NOMO-1 (cell line): ENCODE results near the gene PCBP3.
"Not testable (repeated sequence)": the region's sequence is repeated elsewhere in the genome, so short reads cannot be mapped to it uniquely, and the experiment has no call there.

Source experiments
- DNase-seq, 2 experiments: peaks; one replicate each; lab custom pipeline; 2025; ENCODE audit not compliant: unreplicated experiment in 2 of 2; lab: John Stamatoyannopoulos, UW

PCBP3 gene

DNA sequence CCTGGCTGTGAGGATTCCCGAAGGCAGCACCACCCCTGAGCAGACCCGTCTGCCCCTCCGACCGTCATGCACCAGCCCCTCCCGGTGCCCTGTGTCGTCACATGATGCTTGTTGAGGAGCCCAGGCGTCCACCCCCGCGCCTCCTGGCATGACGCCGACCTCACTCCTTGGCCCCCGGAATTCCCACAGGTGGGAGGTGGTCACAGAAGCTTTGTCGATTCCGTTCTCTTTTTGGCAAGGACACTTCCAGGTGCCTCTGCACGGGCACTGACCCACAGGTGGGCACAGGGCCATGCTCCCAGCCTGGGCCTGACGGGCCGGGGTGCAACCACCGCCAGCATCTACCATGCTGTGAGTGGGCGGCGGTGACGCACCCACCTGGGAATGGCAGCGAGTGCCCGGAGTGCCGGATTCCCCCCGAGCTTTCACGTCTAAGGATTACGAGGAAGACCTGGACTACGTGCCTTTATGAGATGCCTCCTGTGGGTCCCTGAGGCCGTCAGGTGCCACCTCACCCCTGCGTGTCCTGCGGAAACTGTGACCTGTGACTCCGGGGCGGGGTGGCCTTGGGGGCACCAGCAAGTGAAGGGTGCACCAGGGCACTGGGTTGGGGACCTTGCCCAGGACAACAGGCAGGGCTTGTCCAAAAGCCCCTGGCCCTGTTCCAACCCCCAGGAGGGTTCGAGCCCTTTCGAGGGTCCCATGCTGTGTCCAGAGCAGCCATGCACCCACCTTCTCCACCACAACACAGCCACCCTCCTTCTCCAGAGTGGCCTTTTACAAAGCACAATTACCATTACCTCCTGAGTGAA lies 306.6 kb downstream of the PCBP3 start:
- DNase-seq: no peak

DNA sequence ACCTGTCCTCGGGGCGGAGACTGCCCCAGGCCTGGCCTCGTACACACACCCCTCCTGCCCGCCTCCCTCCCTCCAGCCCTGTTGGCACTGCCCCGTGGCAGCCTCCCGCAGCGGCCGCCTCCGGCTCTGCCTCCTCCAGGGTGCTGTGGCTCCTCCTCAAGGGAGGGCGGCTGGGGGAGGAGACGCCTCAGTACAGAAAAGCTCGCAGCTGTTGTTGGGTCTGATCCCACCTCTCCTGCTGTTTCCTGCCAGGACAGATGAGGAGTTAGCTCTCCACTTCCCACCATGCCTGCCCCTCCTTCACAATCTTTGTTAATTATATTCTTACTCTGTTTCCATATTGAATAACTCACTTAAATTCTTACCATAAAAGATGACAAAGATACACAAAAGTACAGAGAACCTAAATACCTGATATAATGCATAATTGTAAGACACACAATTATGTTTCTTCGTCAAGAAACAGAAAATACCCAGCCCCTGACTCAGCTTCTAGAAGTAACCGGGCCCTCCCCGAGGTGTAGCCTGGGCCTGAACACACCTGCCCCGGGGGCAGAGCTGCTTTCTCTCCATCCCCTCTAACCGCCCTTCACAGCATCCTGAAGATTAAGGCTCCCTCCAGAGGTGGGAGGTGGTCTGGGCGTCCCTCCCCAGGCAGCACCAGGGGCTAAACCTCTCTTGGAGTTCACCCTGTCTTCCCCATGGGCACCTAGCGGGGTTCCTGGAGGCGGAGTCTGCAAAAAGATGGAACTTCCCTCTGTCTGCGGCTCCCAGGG lies 307.4 kb downstream of the PCBP3 start:
- no peak for DNase-seq

DNA sequence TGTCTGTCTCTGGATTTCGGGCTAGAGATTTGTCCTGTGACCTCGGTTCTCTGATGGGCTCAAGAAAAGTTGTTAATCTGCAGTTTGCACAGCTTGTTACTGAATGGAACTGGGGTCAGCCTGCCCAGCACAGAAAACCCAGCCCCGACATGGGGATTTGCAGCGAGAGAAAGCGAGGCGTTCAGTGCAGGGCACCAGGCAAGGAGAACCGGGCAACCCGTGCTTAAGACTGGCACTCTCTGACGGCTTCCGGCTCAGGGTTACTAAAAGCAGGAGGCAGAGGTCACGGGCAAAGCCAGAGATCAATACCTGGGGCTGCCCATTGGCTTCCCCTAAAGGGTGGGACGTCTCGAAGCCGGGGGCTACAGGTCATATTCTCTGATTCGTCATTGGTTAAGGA lies 308.2 kb downstream of the PCBP3 start:
- DNase-seq: no peak

DNA sequence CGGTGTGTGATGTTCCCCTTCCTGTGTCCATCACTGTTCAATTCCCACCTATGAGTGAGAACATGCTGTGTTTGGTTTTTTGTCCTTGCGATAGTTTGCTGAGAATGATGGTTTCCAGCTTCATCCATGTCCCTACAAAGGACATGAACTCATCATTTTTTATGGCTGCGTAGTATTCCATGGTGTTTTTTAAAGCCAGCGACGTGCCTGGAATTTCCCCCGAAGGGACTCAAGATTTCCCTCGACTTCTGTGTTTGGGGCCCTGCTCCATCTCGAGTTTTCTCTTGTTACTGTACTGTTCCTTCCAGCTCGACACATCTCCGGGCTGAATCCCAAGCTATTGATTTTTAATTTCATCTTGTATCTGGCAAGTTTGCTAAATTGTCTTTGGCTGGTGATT lies 309.0 kb downstream of the PCBP3 start:
- not testable (repeated sequence) for DNase-seq

DNA sequence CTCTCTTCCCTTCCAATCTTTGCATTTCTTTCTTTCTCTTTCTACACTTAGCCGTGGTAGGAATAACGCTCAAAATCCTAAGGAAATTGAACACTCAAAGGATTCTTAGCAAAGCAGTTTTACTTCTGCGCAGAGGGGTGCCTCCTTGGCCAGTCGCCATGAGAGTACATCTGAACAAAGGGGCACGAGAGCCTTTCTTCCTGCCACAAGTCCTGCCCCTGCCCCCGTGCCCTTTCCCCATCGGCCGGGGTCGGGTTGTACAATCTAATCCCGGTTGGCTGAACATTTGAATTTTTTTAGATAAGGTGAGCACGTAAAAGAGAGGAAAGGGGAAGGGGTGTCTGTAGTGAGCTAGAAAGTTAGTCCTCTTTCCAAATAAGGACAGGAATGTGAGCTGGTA lies 309.4 kb downstream of the PCBP3 start:
- no peak for DNase-seq

DNA sequence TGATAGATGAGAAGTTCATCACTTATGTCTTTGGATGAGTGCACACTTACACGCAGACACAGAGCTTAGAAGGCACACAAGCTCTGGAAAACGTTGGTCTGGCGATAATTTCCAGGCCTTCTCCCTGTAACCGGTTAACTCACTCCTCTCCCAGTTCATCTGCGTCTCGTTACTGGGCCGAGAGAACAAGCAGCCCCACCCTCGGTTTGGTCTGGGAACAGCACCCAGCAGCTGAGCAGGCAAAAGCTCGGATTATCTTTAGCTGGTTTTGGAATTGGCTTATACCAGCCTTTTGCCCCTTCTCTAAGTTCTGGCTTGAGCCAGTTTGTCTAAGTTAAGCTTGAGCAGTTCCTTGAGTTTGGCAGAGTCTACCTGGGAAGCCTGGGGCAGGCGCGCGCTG lies 310.7 kb downstream of the PCBP3 start:
- DNase-seq: no peak

DNA sequence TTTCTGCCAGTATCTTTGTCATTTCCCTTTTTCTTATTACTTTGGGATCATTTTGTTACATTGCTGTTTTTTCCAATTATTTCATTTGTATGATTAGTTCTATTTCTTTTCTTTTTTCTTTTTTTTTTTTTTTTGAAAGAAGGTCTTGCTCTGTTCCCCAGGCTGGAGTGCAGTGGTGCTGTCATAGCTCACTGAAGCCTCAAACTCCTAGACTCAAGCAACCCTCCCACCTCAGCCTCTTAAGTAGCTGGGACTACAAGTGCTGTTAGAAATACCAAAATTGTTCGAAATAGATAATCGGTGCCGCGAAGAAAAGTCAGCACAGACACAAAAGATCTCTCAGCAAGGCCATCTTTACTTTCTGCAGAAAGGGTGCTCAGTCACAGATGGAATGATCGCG lies 311.4 kb downstream of the PCBP3 start:
- no peak for DNase-seq

DNA sequence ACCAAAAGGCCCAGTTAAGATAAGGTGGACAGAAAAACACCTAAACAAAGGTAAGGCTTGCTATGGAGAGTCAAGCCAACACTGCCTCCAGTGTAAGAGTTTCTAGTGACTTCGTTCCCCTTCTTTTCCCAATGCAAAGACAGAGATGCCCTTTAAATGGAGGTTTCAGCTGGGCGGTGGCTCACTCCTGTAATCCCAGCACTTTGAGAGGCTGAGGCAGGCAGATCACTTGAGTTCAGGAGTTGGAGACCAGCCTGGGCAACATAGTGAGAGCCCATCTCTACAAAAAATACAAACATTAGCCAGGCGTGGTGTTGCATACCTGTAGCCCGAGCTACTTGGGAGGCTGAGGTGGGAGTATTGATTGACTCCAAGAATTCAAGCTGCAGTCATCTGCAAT lies 314.0 kb downstream of the PCBP3 start:
- no peak for DNase-seq

DNA sequence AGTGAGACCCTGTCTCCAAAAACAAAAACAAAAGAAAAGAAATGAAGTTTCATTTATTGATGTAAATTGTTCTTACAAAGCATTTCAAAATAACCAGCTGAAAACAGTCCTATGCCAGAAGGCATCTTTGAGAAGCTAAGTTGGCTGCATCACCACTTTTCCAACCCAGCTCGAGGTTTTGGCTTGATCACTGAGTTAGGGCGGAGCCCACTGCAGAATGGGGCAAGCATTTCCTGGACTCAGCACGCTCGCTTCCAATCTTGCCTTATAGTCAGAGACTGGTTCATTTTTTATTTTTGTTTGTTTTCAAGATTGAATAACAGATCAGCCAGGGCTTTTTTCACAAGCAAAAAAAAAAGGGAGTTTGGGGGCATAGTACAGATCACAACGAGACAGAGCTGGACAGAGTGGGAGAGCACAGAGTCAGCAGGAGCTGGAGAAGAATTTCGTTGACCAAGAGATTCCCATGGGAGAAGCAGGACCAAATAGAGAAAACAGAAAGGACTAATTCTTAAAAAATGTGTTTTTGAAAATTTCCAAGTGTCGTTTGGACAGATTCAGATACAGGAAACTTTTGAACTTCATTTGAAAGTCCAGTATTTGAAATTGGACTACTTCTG lies 314.6 kb downstream of the PCBP3 start:
- DNase-seq: no peak

DNA sequence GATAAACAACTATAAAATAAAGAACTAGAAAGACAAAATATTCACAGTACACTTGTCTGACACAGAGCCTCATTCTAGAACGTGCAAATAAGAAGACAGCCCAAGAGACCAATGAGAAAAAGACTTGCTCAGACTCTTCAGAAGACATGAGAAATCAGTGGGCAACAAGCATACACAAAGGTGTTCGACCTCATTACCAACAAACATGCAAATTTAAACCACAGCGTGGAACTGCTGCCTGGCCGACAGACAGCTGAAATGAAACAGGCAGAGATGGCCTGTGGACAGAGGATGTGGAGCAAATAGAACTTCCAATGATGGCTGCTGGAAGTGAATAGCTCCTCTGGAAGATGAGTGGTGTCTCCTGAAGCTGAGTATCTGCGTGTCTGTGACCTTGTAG lies 315.7 kb downstream of the PCBP3 start:
- no peak for DNase-seq

DNA sequence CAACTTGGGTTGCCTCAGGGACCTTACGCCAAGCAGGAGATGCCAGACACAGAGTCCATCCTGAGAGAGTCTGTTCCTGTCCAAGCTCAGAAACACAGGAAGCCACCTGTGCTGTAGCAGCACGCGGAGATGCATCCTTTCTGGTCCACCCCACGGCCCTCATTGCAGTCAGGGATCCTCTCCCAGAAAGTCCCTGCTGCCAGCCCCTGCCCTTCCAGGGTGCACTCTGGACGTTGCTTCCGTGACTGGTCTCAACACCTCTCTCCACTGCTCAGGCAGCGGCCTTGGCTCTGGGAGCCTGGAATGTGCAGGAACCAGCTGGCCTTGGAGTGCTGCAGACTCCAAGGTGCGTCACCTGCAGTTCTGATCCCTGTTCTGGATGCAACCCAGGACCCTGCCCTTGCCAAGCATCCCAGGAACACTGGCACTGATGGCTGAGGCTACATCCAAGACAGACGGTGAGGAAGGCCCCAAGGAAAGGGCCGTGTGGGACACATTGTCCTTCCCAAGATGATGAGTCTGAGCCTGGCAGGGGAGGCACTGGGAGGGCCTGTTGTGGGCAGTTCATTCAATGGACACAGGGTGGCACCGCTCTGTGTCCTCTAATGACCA lies 316.4 kb downstream of the PCBP3 start:
- no peak for DNase-seq

DNA sequence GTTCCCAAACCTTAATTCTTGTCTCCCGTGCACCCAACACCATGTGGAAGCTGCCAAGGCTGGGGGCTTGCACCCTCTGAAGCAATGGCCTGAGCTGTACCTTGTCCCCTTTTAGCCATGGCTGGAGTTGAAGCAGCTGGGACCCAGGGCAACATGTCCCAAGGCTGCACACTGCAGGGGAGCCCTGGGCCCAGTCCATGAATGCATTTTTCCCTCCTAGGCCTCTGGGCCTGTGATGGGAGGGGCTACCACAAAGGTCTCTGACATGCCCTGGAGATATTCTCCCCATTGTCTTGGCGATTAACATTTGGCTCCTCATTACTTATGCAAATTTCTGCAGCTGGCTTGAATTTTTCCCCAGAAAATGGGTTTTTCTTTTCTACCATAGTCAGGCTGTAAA lies 317.9 kb downstream of the PCBP3 start:
- DNase-seq: not testable (repeated sequence)

DNA sequence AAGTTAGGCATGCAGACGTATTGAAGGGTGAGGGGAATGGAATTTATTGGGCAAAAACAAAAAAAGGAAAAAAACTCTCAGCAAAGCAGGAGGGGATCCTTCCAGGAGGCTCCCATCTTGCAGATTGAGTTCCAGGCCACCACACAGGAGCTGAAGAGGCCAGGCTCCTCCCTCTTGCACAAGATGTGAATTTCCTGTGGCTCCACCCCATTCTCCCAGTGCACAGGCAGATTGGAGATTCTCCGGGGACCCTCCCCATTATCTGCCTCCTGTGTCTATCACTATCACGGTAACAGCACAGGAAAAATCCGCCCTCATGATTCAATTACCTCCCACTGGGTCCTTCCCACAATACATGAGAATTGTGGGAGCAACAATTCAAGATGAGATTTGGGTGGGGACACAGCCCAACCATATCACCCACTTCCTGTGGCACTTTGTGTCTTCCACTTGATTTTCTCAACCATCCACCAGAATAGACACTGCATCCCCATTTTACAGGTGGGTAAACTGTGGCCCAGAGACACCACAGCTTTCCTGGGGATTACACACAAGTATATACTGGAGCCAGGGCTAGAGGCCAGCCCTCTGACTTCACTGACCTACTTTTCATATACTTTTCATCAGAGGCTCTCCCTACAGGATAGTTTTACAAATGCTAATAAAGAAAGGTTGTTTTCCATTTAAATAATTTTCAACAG lies 319.2 kb downstream of the PCBP3 start:
- no peak for DNase-seq

DNA sequence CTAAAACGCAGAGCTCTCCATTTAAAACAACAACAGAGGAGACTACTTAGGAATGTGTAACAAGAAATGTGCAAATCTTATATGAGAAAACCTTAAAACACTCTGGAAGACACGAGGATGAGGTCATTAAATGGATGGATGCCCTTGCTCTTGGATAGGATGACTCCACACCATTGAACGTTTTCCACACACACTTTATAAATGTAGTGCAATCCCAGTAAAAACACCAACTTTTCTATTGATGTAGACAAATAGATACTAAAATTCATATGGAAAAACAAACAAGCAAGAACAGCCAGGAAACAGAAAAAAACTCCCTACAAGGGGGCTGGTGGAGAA lies 319.7 kb downstream of the PCBP3 start:
- no peak for DNase-seq

DNA sequence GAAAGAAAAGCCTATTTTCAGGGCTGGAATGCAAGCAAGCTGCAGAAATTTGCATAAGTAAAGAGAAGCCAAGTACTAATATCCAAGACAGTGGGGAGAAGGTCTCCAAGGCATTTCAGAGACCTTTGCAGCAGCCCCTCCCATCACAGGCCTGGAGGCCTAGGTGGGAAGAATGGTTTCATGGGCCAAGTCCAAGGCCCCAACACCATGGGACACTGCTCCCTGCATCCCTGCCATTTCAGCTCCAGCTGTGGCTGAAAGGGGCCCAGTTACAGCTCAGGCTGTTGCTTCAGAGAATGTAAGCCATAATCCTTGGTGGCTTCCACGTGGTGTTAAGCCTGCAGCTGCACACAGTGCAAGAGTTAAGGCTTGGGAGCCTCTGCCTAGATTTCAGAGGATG lies 321.1 kb downstream of the PCBP3 start:
- DNase-seq: no peak

DNA sequence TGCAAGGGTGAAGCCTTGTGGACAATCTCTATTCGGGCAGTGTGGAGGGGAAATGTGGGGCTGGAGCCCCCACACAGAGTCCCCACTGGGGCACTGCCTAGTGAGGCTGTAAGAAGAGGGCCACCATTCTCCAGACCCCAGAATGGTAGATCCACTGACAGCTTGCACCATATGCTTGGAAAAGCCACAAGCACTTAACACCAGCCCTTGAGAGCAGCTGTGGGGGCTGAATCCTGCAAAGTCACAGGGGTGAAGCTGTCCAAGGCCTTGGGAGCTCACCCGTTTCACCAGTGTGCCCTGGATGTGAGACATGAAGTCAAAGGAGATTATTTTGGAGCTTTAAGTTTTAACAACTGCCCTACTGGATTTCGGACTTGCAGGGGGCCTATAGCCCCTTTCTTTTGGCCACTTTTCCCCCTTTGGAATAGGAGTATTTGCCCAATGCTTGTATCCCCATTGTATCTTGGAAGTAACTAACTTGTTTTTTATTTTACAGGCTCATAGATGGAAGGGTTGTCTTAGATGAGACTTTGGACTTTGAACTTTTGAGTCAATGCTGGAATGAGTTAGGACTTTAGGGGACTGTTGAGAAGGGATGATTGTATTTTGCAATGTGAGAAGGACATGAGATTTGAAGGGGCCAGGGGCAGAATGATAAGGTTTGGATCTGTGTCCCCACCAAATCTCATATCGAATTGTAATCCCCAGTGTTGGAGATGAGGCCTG lies 321.7 kb downstream of the PCBP3 start:
- no peak for DNase-seq

DNA sequence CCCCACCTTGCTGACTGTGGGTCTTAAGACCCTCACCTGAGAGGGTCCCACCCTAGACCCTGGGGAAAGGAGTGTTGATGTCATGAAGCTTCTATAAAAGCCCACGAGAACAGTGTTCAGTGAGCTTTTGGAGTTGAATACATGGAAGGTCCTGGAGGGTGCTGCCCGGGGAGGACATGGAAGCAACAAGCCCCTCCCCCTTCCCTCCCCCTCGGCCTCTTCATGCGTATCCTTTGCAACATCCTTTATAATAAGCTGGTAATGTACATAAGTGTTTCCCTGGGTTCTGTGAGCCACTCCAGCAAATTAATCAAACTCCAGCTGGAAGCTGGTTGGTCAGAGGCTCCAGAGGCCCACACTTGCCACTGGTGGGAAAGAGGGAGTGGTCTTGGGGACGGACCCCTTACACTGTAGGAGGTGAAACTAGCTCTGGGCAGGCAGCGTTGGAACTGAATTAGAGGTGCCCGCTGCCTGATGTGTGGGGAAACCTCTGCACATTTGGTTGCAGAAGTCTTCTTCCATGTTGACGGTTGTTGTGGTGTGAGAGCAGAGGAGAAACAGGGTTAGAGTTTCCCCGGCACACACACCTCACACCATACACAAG lies 323.4 kb downstream of the PCBP3 start:
- no peak for DNase-seq

DNA sequence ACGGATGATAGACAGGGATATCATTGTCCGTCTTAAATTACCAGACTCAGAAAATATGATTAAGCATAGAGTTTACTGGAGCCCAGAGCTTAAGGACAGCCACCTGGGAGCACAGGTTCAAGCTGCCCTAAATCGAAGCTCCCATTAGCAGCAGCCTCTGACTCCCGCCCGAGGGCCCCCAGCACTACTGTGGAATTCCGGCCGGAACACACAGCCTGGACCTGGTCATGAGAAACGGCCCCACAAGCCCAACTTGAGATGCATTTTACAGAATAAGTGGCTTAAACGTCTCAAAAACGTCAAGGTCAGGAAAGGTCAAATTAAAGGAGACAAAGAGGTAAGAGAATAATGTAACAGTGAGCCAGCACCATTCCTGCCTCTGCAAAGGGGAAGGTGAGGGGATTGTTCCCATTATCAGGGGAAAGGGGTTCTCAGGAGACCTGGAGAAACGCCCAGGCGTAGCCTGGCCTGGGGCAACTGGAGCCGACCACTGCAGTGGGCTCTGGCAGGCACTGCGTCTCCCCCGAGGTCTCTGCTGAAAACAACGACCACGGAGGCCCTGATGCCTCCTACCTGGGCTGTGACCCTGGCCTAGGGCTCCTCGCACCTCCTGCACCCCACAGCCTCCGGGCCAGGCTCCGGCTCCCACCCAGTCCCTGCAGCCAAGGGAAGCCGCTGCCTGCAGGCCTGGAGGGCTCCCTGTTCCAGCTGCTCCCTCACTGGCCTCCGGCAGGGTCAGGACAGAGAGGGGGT lies 326.6 kb downstream of the PCBP3 start:
- DNase-seq: no peak
